ENCODE results near the gene TSPAN3.

The TSPAN3 gene

DNA sequence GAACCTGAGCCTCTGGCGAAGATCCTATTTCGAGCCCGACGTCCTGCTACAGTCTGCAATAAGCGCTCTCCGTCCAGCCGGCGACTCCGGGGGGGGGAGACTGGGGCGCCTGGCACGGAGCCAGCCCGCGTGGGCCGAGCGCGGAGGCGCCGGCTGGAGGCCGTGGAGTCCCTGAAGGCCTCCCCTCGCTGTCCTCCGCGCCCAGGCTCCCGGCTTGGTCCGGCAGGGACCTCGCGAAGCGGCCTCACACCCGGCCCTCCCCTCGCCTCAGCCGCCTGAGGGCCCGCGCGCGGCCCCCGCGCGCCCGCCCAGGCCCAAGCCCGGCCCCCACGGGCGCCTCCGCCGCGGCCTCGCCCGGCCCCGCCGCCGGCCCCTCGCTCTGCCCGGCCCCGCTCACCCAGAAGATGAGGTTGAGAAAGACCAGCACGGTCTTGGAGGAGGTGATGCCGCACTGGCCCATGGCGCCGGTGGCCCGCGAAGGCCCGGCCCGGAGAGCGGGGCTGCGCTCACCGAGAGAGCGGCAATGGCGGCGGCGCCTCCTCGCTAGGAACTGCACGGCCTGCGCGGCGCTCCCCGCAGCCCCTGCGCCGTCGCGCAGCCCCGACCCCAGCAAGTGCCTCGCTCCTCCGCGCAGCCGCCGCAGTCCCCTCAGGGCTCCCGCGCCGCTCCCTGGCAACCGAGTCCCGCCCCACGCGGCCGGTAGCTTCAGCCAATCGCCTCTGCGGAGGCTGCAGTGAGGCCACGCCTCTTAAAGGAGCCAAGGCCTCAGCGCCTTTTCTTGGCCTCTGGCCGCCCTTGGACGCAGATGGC is at the start of gene TSPAN3:
Gene TSPAN3, minus strand, starts transcription at position 615 of the 810 bp plus-strand sequence. Its CDS starts 155 bp downstream, at position 460.
- TF ChIP-seq ZBTB7A (IDR thresholded peaks at IDR 0.05; ENCODE audit: low read depth), result peak; percentile 54; the same call in 1 of the 2 replicates
- no peak for TF ChIP-seq EP300 (IDR thresholded peaks at IDR 0.05; ENCODE audit: borderline replicate concordance)
- peak; percentile 72 for TF ChIP-seq EGR1 (IDR thresholded peaks at IDR 0.05)
- TF ChIP-seq CEBPB (IDR thresholded peaks at IDR 0.05), result no peak
- no peak for TF ChIP-seq TEAD4 (IDR thresholded peaks at IDR 0.05)
- TF ChIP-seq FOXM1 (IDR thresholded peaks at IDR 0.05; ENCODE audit: borderline replicate concordance, low read depth), result no peak
- TF ChIP-seq, protein P1, sequence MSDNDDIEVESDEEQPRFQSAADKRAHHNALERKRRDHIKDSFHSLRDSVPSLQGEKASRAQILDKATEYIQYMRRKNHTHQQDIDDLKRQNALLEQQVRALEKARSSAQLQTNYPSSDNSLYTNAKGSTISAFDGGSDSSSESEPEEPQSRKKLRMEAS (IDR thresholded peaks at IDR 0.05), result peak; percentile 68
- peak; percentile 80 for TF ChIP-seq YY1 (IDR thresholded peaks at IDR 0.05; ENCODE audit: low read depth)
- peak; percentile 53; the same call in 1 of the 2 replicates for TF ChIP-seq TCF12 (IDR thresholded peaks at IDR 0.05; ENCODE audit: low read depth)
- no peak for TF ChIP-seq CREB1 (IDR thresholded peaks at IDR 0.05; ENCODE audit: low read depth)
- 0 out of 2 replicates have a peak, but pooled peaks have one; percentile 10 for TF ChIP-seq USF1 (IDR thresholded peaks at IDR 0.05)
- no peak for TF ChIP-seq RAD21 (IDR thresholded peaks at IDR 0.05; ENCODE audit: low read depth)
- TF ChIP-seq NFIC (IDR thresholded peaks at IDR 0.05), result peak; percentile 95
- no peak for TF ChIP-seq REST (IDR thresholded peaks at IDR 0.05; ENCODE audit: low read depth)
- peak; percentile 75; the same call in 1 of the 2 replicates for TF ChIP-seq TAF1 (IDR thresholded peaks at IDR 0.05; ENCODE audit: low read depth)

- no peak for TF ChIP-seq RAD21 (IDR thresholded peaks at IDR 0.05; ENCODE audit: low read depth)
- no peak for TF ChIP-seq TEAD4 (IDR thresholded peaks at IDR 0.05)
- no peak for TF ChIP-seq EGR1 (IDR thresholded peaks at IDR 0.05)
- no peak for TF ChIP-seq CEBPB (IDR thresholded peaks at IDR 0.05)
- no peak for TF ChIP-seq FOXM1 (IDR thresholded peaks at IDR 0.05; ENCODE audit: borderline replicate concordance, low read depth)
- TF ChIP-seq ZBTB7A (IDR thresholded peaks at IDR 0.05; ENCODE audit: low read depth), result no peak
- no peak for TF ChIP-seq YY1 (IDR thresholded peaks at IDR 0.05; ENCODE audit: low read depth)
Measured at GRCh38 chr15:77120576-77120975, 49.7 kb upstream of the TSPAN3 start.

GRCh38 chr15:77119446-77119845 is 48.5 kb upstream of the TSPAN3 start:
- TF ChIP-seq REST (IDR thresholded peaks at IDR 0.05; ENCODE audit: low read depth) (no peak), EP300 (IDR thresholded peaks at IDR 0.05; ENCODE audit: borderline replicate concordance) (no peak), CREB1 (IDR thresholded peaks at IDR 0.05; ENCODE audit: low read depth) (no peak), USF1 (IDR thresholded peaks at IDR 0.05) (no peak), TAF1 (IDR thresholded peaks at IDR 0.05; ENCODE audit: low read depth) (no peak)

DNA sequence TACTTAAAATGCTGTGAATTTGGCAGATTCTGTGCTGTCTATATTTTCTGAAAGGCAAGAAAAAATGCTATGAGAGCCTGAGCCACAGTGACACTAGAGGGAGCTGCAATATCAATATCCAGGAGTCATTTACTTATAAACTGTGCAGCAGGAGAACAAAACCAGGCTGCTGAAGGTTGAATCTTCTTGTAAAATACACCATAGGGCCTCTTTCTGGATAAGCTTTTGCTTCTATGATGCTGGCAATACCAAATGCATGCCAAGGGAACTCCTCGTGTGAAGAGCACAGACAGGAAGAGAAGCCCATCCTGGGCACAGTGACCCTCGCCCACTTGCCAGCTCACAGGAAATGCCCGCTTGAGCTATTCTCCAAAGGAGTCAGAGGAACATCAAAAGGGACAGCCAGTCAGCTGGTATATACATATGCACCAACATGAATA is 48.0 kb upstream of the TSPAN3 start:
- TF ChIP-seq CREB1 (IDR thresholded peaks at IDR 0.05; ENCODE audit: low read depth) (no peak), RAD21 (IDR thresholded peaks at IDR 0.05; ENCODE audit: low read depth) (peak; percentile 89)

DNA sequence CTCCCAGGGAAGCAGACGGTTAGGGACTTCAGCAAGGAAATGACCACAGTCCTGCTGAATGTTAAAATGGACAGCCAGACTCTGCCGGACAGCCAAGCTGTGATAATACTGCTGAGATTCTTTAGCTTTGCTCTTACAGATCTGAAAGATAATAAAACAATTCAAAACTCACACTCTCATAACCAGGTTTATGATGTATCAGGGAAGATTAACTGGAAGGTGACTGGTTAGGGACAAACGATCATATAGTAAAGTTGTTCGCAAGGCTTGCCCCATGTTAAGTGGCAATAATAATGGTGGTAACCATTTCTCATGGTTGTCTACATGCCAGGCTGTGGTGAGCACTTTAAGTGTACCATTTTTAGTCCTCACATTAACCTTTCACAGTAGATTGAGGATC is 44.3 kb upstream of the TSPAN3 start:
- TF ChIP-seq CREB1 (IDR thresholded peaks at IDR 0.05; ENCODE audit: low read depth) (no peak), TAF1 (IDR thresholded peaks at IDR 0.05; ENCODE audit: low read depth) (no peak), RAD21 (IDR thresholded peaks at IDR 0.05; ENCODE audit: low read depth) (no peak), EP300 (IDR thresholded peaks at IDR 0.05; ENCODE audit: borderline replicate concordance) (no peak), NFIC (IDR thresholded peaks at IDR 0.05) (no peak), CEBPB (IDR thresholded peaks at IDR 0.05) (no peak), FOXM1 (IDR thresholded peaks at IDR 0.05; ENCODE audit: borderline replicate concordance, low read depth) (no peak), YY1 (IDR thresholded peaks at IDR 0.05; ENCODE audit: low read depth) (no peak), EGR1 (IDR thresholded peaks at IDR 0.05) (no peak), TCF12 (IDR thresholded peaks at IDR 0.05; ENCODE audit: low read depth) (no peak), USF1 (IDR thresholded peaks at IDR 0.05) (no peak)
